Muscle of leg (tissue), 16 donors: ENCODE results near the gene GNG7. TPM values are rescaled to one million over a fixed set of nuclear protein-coding genes. Genes with fewer than 3 reads are reported as not detected.

ENCODE experiments used
- DNase-seq: peaks from one replicate; pipeline ENCODE4 v3.0.0; 2013
- H3K27ac ChIP-seq: one replicate; pipeline ENCODE4 v1.5.1; 2013; ENCODE audit warnings: mild to moderate bottlenecking, low read length, control low read depth
- H3K27me3 ChIP-seq: one replicate; pipeline ENCODE4 v1.6.1; 2013; ENCODE audit warnings: low read length; ENCODE audit not compliant: control insufficient read depth, insufficient read depth
- H3K36me3 ChIP-seq: one replicate; pipeline ENCODE4 v1.6.1; 2013; ENCODE audit warnings: low read length; ENCODE audit not compliant: control insufficient read depth, insufficient read depth
- H3K4me1 ChIP-seq: one replicate; pipeline ENCODE4 v1.6.1; 2013; ENCODE audit warnings: low read length; ENCODE audit not compliant: control insufficient read depth, insufficient read depth
- H3K4me3 ChIP-seq: one replicate; pipeline ENCODE4 v1.5.1; 2013; ENCODE audit warnings: low read length, control low read depth
- H3K9me3 ChIP-seq: replicated peaks from 2 replicates; pipeline ENCODE4 v1.6.1; 2013; ENCODE audit warnings: low read depth, low read length; ENCODE audit not compliant: control insufficient read depth
- WGBS: methylation state at CpG from one replicate; pipeline ENCODE4 v1.1.5; 2013; ENCODE audit warnings: missing lambda C conversion rate; ENCODE audit not compliant: insufficient coverage; 5-methylcytosine and 5-hydroxymethylcytosine counted together
- long read RNA-seq, 11 donors: transcript quantifications; one replicate each; lab custom pipeline, GENCODE V29; 2026
- polyA plus RNA-seq, 8 donors: library from polyadenylated mRNA; unstranded; fragments of 120-200 nt; gene quantifications; one replicate each; pipeline versions ENCODE4 v1.2.1 to v1.2.3, GENCODE V29; 2013; ENCODE audit warnings: inconsistent platforms in 1 of 8, low replicate concordance in 1 of 8; ENCODE audit not compliant: insufficient read length in 8 of 8, insufficient read depth in 1 of 8
- total RNA-seq: library from RNA; stranded (reverse); fragments of 120-200 nt; gene quantifications from one replicate; pipeline ENCODE4 v1.2.4, GENCODE V29; 2013

The GNG7 gene
- total RNA-seq (0.58 TPM), polyA plus RNA-seq (1 to 10 TPM; 2.2 to 3.1 (median 2.7) TPM)
- long read RNA-seq, donor 1, full-length matches to known transcripts = 2 of 2 reads
- long read RNA-seq, donor 1, partial matches to known transcripts = 0 of 2 reads
- long read RNA-seq, donor 1, other reads (novel, unspliced or antisense) = 0 of 2 reads
- long read RNA-seq, donor 2 = 0 reads
- long read RNA-seq, donor 3, full-length matches to known transcripts = 4 of 4 reads
- long read RNA-seq, donor 3, partial matches to known transcripts = 0 of 4 reads
- long read RNA-seq, donor 3, other reads (novel, unspliced or antisense) = 0 of 4 reads
- long read RNA-seq, donor 4, full-length matches to known transcripts = 3 of 9 reads
- long read RNA-seq, donor 4, partial matches to known transcripts = 6 of 9 reads
- long read RNA-seq, donor 4, other reads (novel, unspliced or antisense) = 0 of 9 reads
- long read RNA-seq, donor 5, full-length matches to known transcripts = 5 of 5 reads
- long read RNA-seq, donor 5, partial matches to known transcripts = 0 of 5 reads
- long read RNA-seq, donor 5, other reads (novel, unspliced or antisense) = 0 of 5 reads
- long read RNA-seq, donor 6, full-length matches to known transcripts = 3 of 3 reads
- long read RNA-seq, donor 6, partial matches to known transcripts = 0 of 3 reads
- long read RNA-seq, donor 6, other reads (novel, unspliced or antisense) = 0 of 3 reads
- long read RNA-seq, donor 7, full-length matches to known transcripts = 2 of 2 reads
- long read RNA-seq, donor 7, partial matches to known transcripts = 0 of 2 reads
- long read RNA-seq, donor 7, other reads (novel, unspliced or antisense) = 0 of 2 reads
- long read RNA-seq, donor 8, full-length matches to known transcripts = 3 of 3 reads
- long read RNA-seq, donor 8, partial matches to known transcripts = 0 of 3 reads
- long read RNA-seq, donor 8, other reads (novel, unspliced or antisense) = 0 of 3 reads
- long read RNA-seq, donor 9 = 0 reads
- long read RNA-seq, donor 10, full-length matches to known transcripts = 4 of 4 reads
- long read RNA-seq, donor 10, partial matches to known transcripts = 0 of 4 reads
- long read RNA-seq, donor 10, other reads (novel, unspliced or antisense) = 0 of 4 reads
- long read RNA-seq, donor 11, full-length matches to known transcripts = 4 of 4 reads
- long read RNA-seq, donor 11, partial matches to known transcripts = 0 of 4 reads
- long read RNA-seq, donor 11, other reads (novel, unspliced or antisense) = 0 of 4 reads

- peak within 1 kb of the TSS; percentile 51 for H3K4me3 ChIP-seq
- H3K27ac ChIP-seq = no peak within 1 kb of the TSS
- no peaks in the 10 kb centered on the region for H3K36me3 ChIP-seq
- H3K27me3 ChIP-seq = peaks cover 36% of the 10 kb centered on the region
- H3K9me3 ChIP-seq = no peaks in the 10 kb centered on the region
- peaks cover 5% of the 10 kb centered on the region for H3K4me1 ChIP-seq
- WGBS = 2% methylated on average over 71 of the region's 77 CpGs
- peak; percentile 94 for DNase-seq
Measured at GRCh38 chr19:2702170-2703076, at the start of gene GNG7. Gene GNG7 (minus strand): TSS chr19:2702694. CDS start chr19:2520688, 182,006 bp downstream.

GRCh38 chr19:2751438-2751830 is 48.9 kb upstream of the GNG7 start:
- Histone ChIP-seq H3K9me3 (no peaks in the 10 kb centered on the region), H3K4me3 (no peak overlapping the region), H3K27ac (no peak overlapping the region), H3K36me3 (peaks cover 27% of the 10 kb centered on the region), H3K27me3 (no peaks in the 10 kb centered on the region), H3K4me1 (peaks cover 2% of the 10 kb centered on the region)
- no peak for DNase-seq
- 93% methylated on average over 14 of the region's 21 CpGs for WGBS

GRCh38 chr19:2750808-2751437 is 48.4 kb upstream of the GNG7 start:
- Histone ChIP-seq H3K4me3 (no peak overlapping the region), H3K4me1 (peaks cover 2% of the 10 kb centered on the region), H3K27ac (no peak overlapping the region), H3K9me3 (no peaks in the 10 kb centered on the region), H3K27me3 (no peaks in the 10 kb centered on the region), H3K36me3 (peaks cover 24% of the 10 kb centered on the region)
- 83% methylated on average over 15 of the region's 17 CpGs for WGBS
- no peak for DNase-seq

GRCh38 chr19:2747349-2747748 is 44.9 kb upstream of the GNG7 start:
- peaks cover 2% of the 10 kb centered on the region for H3K4me1 ChIP-seq
- no peak overlapping the region for H3K4me3 ChIP-seq
- H3K27ac ChIP-seq = no peak overlapping the region
- no peaks in the 10 kb centered on the region for H3K9me3 ChIP-seq
- no peaks in the 10 kb centered on the region for H3K36me3 ChIP-seq
- no peaks in the 10 kb centered on the region for H3K27me3 ChIP-seq
- no peak for DNase-seq
- WGBS = 90% methylated on average over 4 of the region's 7 CpGs

- peaks cover 6% of the 10 kb centered on the region for H3K4me1 ChIP-seq
- no peak overlapping the region for H3K4me3 ChIP-seq
- no peak for DNase-seq
- WGBS = no CpG with 5 or more reads among the region's 4 CpGs
- no peak overlapping the region for H3K27ac ChIP-seq
- no peaks in the 10 kb centered on the region for H3K36me3 ChIP-seq
- H3K27me3 ChIP-seq = no peaks in the 10 kb centered on the region
- H3K9me3 ChIP-seq = no peaks in the 10 kb centered on the region
Measured at GRCh38 chr19:2744113-2744512, 41.6 kb upstream of the GNG7 start.

GRCh38 chr19:2743099-2743498 is 40.6 kb upstream of the GNG7 start:
- no peaks in the 10 kb centered on the region for H3K36me3 ChIP-seq
- no peak for DNase-seq
- no peaks in the 10 kb centered on the region for H3K27me3 ChIP-seq
- peaks cover 8% of the 10 kb centered on the region for H3K4me1 ChIP-seq
- H3K27ac ChIP-seq = no peak overlapping the region
- WGBS = 80% methylated on average over 2 of the region's 8 CpGs
- no peaks in the 10 kb centered on the region for H3K9me3 ChIP-seq
- H3K4me3 ChIP-seq = no peak overlapping the region

GRCh38 chr19:2740314-2740656 is 37.8 kb upstream of the GNG7 start:
- peaks cover 12% of the 10 kb centered on the region for H3K36me3 ChIP-seq
- H3K4me1 ChIP-seq = peaks cover 8% of the 10 kb centered on the region
- H3K9me3 ChIP-seq = peaks cover 5% of the 10 kb centered on the region
- no peaks in the 10 kb centered on the region for H3K27me3 ChIP-seq
- 100% methylated on average over 1 of the region's 13 CpGs for WGBS
- H3K27ac ChIP-seq = no peak overlapping the region
- no peak for DNase-seq
- H3K4me3 ChIP-seq = no peak overlapping the region

GRCh38 chr19:2739602-2740313 is 37.3 kb upstream of the GNG7 start, which contains the start of gene SLC39A3:
Gene SLC39A3 (minus strand): TSS chr19:2740017. CDS start chr19:2737257, 2,760 bp downstream.
- WGBS = under 1% methylated on average over 46 of the region's 64 CpGs
- Histone ChIP-seq H3K9me3 (peaks cover 5% of the 10 kb centered on the region), H3K36me3 (peaks cover 18% of the 10 kb centered on the region), H3K4me1 (peaks cover 8% of the 10 kb centered on the region), H3K27me3 (no peaks in the 10 kb centered on the region), H3K4me3 (peak within 1 kb of the TSS; percentile 67), H3K27ac (no peak within 1 kb of the TSS)
- DNase-seq = peak; percentile 100
